Measurements from ENCODE around the gene ZNF831.

The ZNF831 gene

GRCh38 chr20:59124296-59125029 is 39.2 kb upstream of the ZNF831 start:
- peaks cover 0 to 8% of the 10 kb centered on the region in 2 donors for H3K9me3 ChIP-seq (ENCODE audit: control insufficient read depth in 2 of 2, low read length in 2 of 2)
- no peak overlapping the region for H3K4me3 ChIP-seq (ENCODE audit: low read length in 2 of 2)
- H3K27ac ChIP-seq (ENCODE audit: low read length): no peak overlapping the region
- no peak overlapping the region for H3K9ac ChIP-seq (ENCODE audit: low read length in 2 of 2)
- H3K27me3 ChIP-seq (ENCODE audit: control insufficient read depth in 1 of 2, insufficient read depth in 2 of 2, low read length in 2 of 2): peaks cover 0 to 6% of the 10 kb centered on the region in 2 donors
- no peaks in the 10 kb centered on the region for H3K36me3 ChIP-seq (ENCODE audit: control insufficient read depth in 2 of 2, insufficient read depth in 2 of 2, low read length in 2 of 2)
- H3K4me1 ChIP-seq (ENCODE audit: control insufficient read depth, insufficient read depth, low read length): no peaks in the 10 kb centered on the region

DNA sequence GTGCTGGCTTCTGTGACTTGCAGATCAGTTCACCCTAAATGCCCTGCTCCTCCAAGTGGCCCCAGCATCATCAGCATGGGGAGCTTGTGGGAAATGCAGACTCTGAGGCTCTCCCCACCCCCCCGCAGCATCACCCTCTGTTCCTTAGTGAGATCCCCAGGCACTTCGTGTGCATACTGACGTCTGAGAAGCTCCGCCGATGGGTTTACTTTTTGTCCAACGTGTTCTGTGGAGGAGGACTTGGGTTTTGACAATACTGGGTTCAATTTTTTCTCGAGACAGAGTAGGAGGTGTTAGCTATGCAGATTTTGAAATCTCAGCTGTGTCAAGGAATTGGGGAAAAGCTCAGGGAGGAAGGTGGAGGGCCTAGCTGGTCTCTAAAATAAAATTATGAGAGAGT is 38.3 kb upstream of the ZNF831 start:
- H3K36me3 ChIP-seq (ENCODE audit: control insufficient read depth in 2 of 2, insufficient read depth in 2 of 2, low read length in 2 of 2): no peaks in the 10 kb centered on the region
- peaks cover 0 to 5% of the 10 kb centered on the region in 2 donors for H3K27me3 ChIP-seq (ENCODE audit: control insufficient read depth in 1 of 2, insufficient read depth in 2 of 2, low read length in 2 of 2)
- H3K9ac ChIP-seq (ENCODE audit: low read length in 2 of 2): no peak overlapping the region
- peaks cover 0 to 8% of the 10 kb centered on the region in 2 donors for H3K9me3 ChIP-seq (ENCODE audit: control insufficient read depth in 2 of 2, low read length in 2 of 2)
- H3K4me1 ChIP-seq (ENCODE audit: control insufficient read depth, insufficient read depth, low read length): no peaks in the 10 kb centered on the region
- H3K27ac ChIP-seq (ENCODE audit: low read length): no peak overlapping the region
- no peak overlapping the region for H3K4me3 ChIP-seq (ENCODE audit: low read length in 2 of 2)

DNA sequence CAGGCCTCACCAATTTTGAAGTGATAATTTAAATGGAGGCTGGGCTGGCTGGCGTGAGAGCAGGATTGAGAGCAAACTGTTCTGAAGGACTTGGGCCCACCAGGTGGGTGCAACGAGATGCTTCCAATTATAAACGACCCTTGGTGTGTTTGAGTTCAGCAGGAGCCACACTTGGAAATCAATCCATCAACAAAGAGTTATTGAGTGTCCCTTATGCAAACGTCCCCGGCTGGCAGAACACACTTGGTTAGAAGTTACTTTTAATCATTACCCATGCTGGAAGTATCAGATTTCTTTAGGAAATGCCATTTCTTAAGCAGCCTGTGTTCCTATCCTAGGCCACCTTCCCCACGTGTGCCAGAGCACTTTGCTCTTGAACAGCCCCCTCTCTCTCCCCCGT is 37.8 kb upstream of the ZNF831 start:
- no peak overlapping the region for H3K27ac ChIP-seq (ENCODE audit: low read length)

DNA sequence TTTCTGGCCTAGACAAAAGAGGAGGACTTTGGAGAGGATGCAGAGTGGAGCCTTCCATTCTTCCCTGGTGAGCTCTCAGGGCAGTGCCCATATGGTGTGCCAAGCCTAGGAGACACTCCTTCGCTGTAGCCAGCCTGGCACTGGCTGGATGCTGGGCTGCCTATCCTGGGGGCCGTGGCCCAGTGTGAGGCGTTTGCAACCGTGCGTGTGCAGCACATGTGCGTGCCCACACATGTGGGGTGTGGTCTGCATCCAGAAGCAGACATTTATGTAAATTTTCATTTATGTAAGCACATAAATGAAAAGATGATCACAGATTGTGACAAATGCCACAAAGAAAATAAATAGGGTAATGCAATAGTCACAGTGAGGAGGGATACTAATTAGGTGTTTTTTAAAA is 35.8 kb upstream of the ZNF831 start:
- no peaks in the 10 kb centered on the region for H3K9me3 ChIP-seq (ENCODE audit: control insufficient read depth in 2 of 2, low read length in 2 of 2)
- no peak overlapping the region for H3K27ac ChIP-seq (ENCODE audit: low read length)
- no peak overlapping the region for H3K4me3 ChIP-seq (ENCODE audit: low read length in 2 of 2)
- H3K36me3 ChIP-seq (ENCODE audit: control insufficient read depth in 2 of 2, insufficient read depth in 2 of 2, low read length in 2 of 2): no peaks in the 10 kb centered on the region
- H3K27me3 ChIP-seq (ENCODE audit: control insufficient read depth in 1 of 2, insufficient read depth in 2 of 2, low read length in 2 of 2): no peaks in the 10 kb centered on the region
- H3K4me1 ChIP-seq (ENCODE audit: control insufficient read depth, insufficient read depth, low read length): no peaks in the 10 kb centered on the region
- H3K9ac ChIP-seq (ENCODE audit: low read length in 2 of 2): no peak overlapping the region

More for the DNA sequence above, 37.8 kb upstream of the ZNF831 start:
- H3K27me3 ChIP-seq (ENCODE audit: control insufficient read depth in 1 of 2, insufficient read depth in 2 of 2, low read length in 2 of 2): peaks cover 0 to 2% of the 10 kb centered on the region in 2 donors
- peaks cover 0 to 8% of the 10 kb centered on the region in 2 donors for H3K9me3 ChIP-seq (ENCODE audit: control insufficient read depth in 2 of 2, low read length in 2 of 2)
- H3K4me3 ChIP-seq (ENCODE audit: low read length in 2 of 2): no peak overlapping the region
- H3K36me3 ChIP-seq (ENCODE audit: control insufficient read depth in 2 of 2, insufficient read depth in 2 of 2, low read length in 2 of 2): no peaks in the 10 kb centered on the region
- H3K4me1 ChIP-seq (ENCODE audit: control insufficient read depth, insufficient read depth, low read length): no peaks in the 10 kb centered on the region
- H3K9ac ChIP-seq (ENCODE audit: low read length in 2 of 2): no peak overlapping the region

DNA sequence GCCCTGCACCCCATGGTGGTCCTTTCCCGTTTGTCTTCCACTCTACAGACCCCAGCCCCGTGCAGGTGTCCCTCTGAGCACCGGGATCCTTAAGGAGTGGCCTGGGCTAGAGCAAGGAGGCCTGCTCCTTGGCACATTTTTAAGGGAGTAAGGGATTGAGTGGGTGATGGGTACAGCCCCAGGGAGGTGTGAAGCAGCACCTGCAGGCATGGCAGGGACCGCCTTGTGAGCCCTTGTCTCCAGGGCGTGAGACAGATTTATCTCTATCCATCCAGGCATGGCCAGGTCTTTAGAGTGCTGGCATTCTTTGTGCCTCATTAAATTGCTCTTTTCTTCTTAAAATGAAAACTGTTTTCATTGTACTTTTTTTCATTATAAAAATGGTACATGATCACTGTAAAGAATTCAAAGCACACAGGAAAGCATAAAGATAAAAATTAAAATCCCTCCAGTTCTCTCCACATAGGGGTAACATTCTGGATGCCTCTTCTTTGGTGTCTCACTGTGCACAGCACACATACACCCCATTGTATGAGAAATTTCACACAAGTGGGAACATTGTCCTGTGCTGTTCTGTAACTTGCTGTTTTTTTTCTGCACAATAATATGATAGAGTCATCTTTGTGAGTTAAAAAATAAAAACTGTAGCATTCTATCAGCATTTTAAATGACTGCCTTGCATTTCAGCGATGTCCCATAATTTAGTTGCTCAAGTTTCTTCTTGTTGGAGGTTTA is 31.9 kb upstream of the ZNF831 start:
- Histone ChIP-seq H3K4me1 (ENCODE audit: control insufficient read depth, insufficient read depth, low read length) (no peaks in the 10 kb centered on the region), H3K9me3 (ENCODE audit: control insufficient read depth in 2 of 2, low read length in 2 of 2) (no peaks in the 10 kb centered on the region), H3K4me3 (ENCODE audit: low read length in 2 of 2) (no peak overlapping the region), H3K9ac (ENCODE audit: low read length in 2 of 2) (no peak overlapping the region), H3K27me3 (ENCODE audit: control insufficient read depth in 1 of 2, insufficient read depth in 2 of 2, low read length in 2 of 2) (peaks cover 0 to 2% of the 10 kb centered on the region in 2 donors), H3K36me3 (ENCODE audit: control insufficient read depth in 2 of 2, insufficient read depth in 2 of 2, low read length in 2 of 2) (no peaks in the 10 kb centered on the region), H3K27ac (ENCODE audit: low read length) (no peak overlapping the region)

- H3K27me3 ChIP-seq (ENCODE audit: control insufficient read depth in 1 of 2, insufficient read depth in 2 of 2, low read length in 2 of 2): peaks cover 0 to 2% of the 10 kb centered on the region in 2 donors
- no peaks in the 10 kb centered on the region for H3K4me1 ChIP-seq (ENCODE audit: control insufficient read depth, insufficient read depth, low read length)
- no peak overlapping the region for H3K9ac ChIP-seq (ENCODE audit: low read length in 2 of 2)
- no peaks in the 10 kb centered on the region for H3K9me3 ChIP-seq (ENCODE audit: control insufficient read depth in 2 of 2, low read length in 2 of 2)
- no peaks in the 10 kb centered on the region for H3K36me3 ChIP-seq (ENCODE audit: control insufficient read depth in 2 of 2, insufficient read depth in 2 of 2, low read length in 2 of 2)
- no peak overlapping the region for H3K27ac ChIP-seq (ENCODE audit: low read length)
- no peak overlapping the region for H3K4me3 ChIP-seq (ENCODE audit: low read length in 2 of 2)
Observed at GRCh38 chr20:59134182-59134581, 29.4 kb upstream of the ZNF831 start.

GRCh38 chr20:59135093-59135492 is 28.5 kb upstream of the ZNF831 start:
- Histone ChIP-seq H3K27ac (ENCODE audit: low read length) (no peak overlapping the region), H3K9me3 (ENCODE audit: control insufficient read depth in 2 of 2, low read length in 2 of 2) (no peaks in the 10 kb centered on the region), H3K36me3 (ENCODE audit: control insufficient read depth in 2 of 2, insufficient read depth in 2 of 2, low read length in 2 of 2) (no peaks in the 10 kb centered on the region), H3K4me1 (ENCODE audit: control insufficient read depth, insufficient read depth, low read length) (no peaks in the 10 kb centered on the region), H3K9ac (ENCODE audit: low read length in 2 of 2) (no peak overlapping the region), H3K27me3 (ENCODE audit: control insufficient read depth in 1 of 2, insufficient read depth in 2 of 2, low read length in 2 of 2) (peaks cover 0 to 2% of the 10 kb centered on the region in 2 donors), H3K4me3 (ENCODE audit: low read length in 2 of 2) (no peak overlapping the region)

GRCh38 chr20:59136027-59136426 is 27.6 kb upstream of the ZNF831 start:
- H3K9ac ChIP-seq (ENCODE audit: low read length in 2 of 2): no peak overlapping the region
- H3K27me3 ChIP-seq (ENCODE audit: control insufficient read depth in 1 of 2, insufficient read depth in 2 of 2, low read length in 2 of 2): peaks cover 0 to 2% of the 10 kb centered on the region in 2 donors
- no peaks in the 10 kb centered on the region for H3K4me1 ChIP-seq (ENCODE audit: control insufficient read depth, insufficient read depth, low read length)
- no peak overlapping the region for H3K27ac ChIP-seq (ENCODE audit: low read length)
- H3K36me3 ChIP-seq (ENCODE audit: control insufficient read depth in 2 of 2, insufficient read depth in 2 of 2, low read length in 2 of 2): no peaks in the 10 kb centered on the region
- H3K4me3 ChIP-seq (ENCODE audit: low read length in 2 of 2): no peak overlapping the region
- H3K9me3 ChIP-seq (ENCODE audit: control insufficient read depth in 2 of 2, low read length in 2 of 2): peaks cover 0 to 4% of the 10 kb centered on the region in 2 donors

DNA sequence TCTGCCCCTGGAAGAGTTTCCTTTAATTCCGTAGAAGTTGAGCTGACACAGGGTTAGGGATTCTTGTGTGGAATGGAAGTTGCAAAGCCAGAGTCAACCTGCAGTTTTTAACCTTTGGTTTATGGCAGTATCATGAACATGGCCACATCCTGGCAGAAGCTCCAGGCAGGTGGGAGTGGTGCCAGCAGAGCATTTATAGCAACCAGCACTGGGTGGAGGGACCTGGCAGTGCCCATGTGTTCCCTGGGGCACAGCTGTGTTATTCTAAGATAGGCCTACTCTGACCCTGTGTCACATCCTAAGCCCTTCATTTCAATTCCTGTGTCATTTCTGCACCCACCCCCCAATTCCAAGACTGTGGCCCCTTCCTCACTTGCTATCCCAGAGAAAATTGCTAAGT is 26.1 kb upstream of the ZNF831 start:
- H3K27me3 ChIP-seq (ENCODE audit: control insufficient read depth in 1 of 2, insufficient read depth in 2 of 2, low read length in 2 of 2): peaks cover 0 to 2% of the 10 kb centered on the region in 2 donors
- H3K27ac ChIP-seq (ENCODE audit: low read length): no peak overlapping the region
- H3K4me1 ChIP-seq (ENCODE audit: control insufficient read depth, insufficient read depth, low read length): no peaks in the 10 kb centered on the region

GRCh38 chr20:59138114-59138748 is 25.4 kb upstream of the ZNF831 start:
- H3K4me1 ChIP-seq (ENCODE audit: control insufficient read depth, insufficient read depth, low read length): no peaks in the 10 kb centered on the region

More for the DNA sequence above, 26.1 kb upstream of the ZNF831 start:
- no peak overlapping the region for H3K4me3 ChIP-seq (ENCODE audit: low read length in 2 of 2)
- no peaks in the 10 kb centered on the region for H3K36me3 ChIP-seq (ENCODE audit: control insufficient read depth in 2 of 2, insufficient read depth in 2 of 2, low read length in 2 of 2)
- H3K9ac ChIP-seq (ENCODE audit: low read length in 2 of 2): no peak overlapping the region
- peaks cover 0 to 6% of the 10 kb centered on the region in 2 donors for H3K9me3 ChIP-seq (ENCODE audit: control insufficient read depth in 2 of 2, low read length in 2 of 2)

More at GRCh38 chr20:59138114-59138748, 25.4 kb upstream of the ZNF831 start:
- Histone ChIP-seq H3K27ac (ENCODE audit: low read length) (no peak overlapping the region), H3K27me3 (ENCODE audit: control insufficient read depth in 1 of 2, insufficient read depth in 2 of 2, low read length in 2 of 2) (peaks cover 0 to 3% of the 10 kb centered on the region in 2 donors), H3K9ac (ENCODE audit: low read length in 2 of 2) (no peak overlapping the region), H3K4me3 (ENCODE audit: low read length in 2 of 2) (no peak overlapping the region), H3K36me3 (ENCODE audit: control insufficient read depth in 2 of 2, insufficient read depth in 2 of 2, low read length in 2 of 2) (no peaks in the 10 kb centered on the region), H3K9me3 (ENCODE audit: control insufficient read depth in 2 of 2, low read length in 2 of 2) (peaks cover 0 to 6% of the 10 kb centered on the region in 2 donors)
